B cell (primary cell): Measurements from ENCODE around the gene HSDL2. TPM values are rescaled to one million over a fixed set of nuclear protein-coding genes. Genes with fewer than 3 reads are reported as not detected.

Experiments used
- ATAC-seq: fragments of 200-7000 bp; cut with Tn5 transposase; one replicate; pipeline ENCODE4 v1.10.0; 2021; ENCODE audit warnings: low read depth, mild to moderate bottlenecking, moderate number of reproducible peaks, moderate library complexity
- CTCF ChIA-PET: fragments of 350-600 bp; sonication (Branson Sonifier 250); formaldehyde crosslinking; loops from one replicate; lab custom pipeline; 2021; ENCODE audit warnings: antibody characterized with exemption, inconsistent platforms; lab: Charles Lee
- POLR2A ChIA-PET: fragments of 350-600 bp; sonication (Branson Sonifier 250); formaldehyde crosslinking; loops from one replicate; lab custom pipeline; 2021; ENCODE audit warnings: antibody characterized with exemption; lab: Charles Lee
- DNase-seq: peaks from one replicate; pipeline ENCODE4 v3.0.0; 2013
- H2AFZ ChIP-seq: 2 replicates; pipeline ENCODE4 v1.6.1; 2012; ENCODE audit warnings: mild to moderate bottlenecking, low read depth, low read length; ENCODE audit not compliant: insufficient read depth, poor library complexity, severe bottlenecking
- H3K27ac ChIP-seq, 2 donors: 1 replicate in 1 of 2; 2 replicates in 1 of 2; pipeline ENCODE4 v1.5.1; 2012 to 2013; ENCODE audit warnings: low read length in 2 of 2, mild to moderate bottlenecking in 2 of 2, moderate library complexity in 1 of 2
- H3K27me3 ChIP-seq, 4 experiments: fragments of 200-600 bp in 1 of 4; sonication (generic) in 1 of 4; replicated peaks in 1 of 4; 1 replicate in 2 of 4; 2 replicates in 2 of 4; pipeline versions ENCODE4 v1.6.1 to v1.7.0; 2013 to 2016; ENCODE audit warnings: low read length in 3 of 4, mild to moderate bottlenecking in 2 of 4, mixed read lengths in 1 of 4, moderate library complexity in 1 of 4; ENCODE audit not compliant: insufficient read depth in 4 of 4, control insufficient read depth in 3 of 4; ENCODE audit errors: control extremely low read depth in 1 of 4
- H3K36me3 ChIP-seq, 2 experiments: replicated peaks in 1 of 2; 1 replicate in 1 of 2; 2 replicates in 1 of 2; pipeline versions ENCODE4 v1.6.1 to v1.7.1; 2013; ENCODE audit warnings: low read length in 1 of 2; ENCODE audit not compliant: insufficient read depth in 2 of 2, control insufficient read depth in 1 of 2; ENCODE audit errors: control extremely low read depth in 1 of 2, extremely low read depth in 1 of 2
- H3K4me1 ChIP-seq, 2 donors: fragments of 200-600 bp in 1 of 2; sonication (generic) in 1 of 2; 1 replicate in 1 of 2; 2 replicates in 1 of 2; pipeline versions ENCODE4 v1.5.1 to v1.6.1; 2013 to 2017; ENCODE audit warnings: low read length in 2 of 2; ENCODE audit not compliant: control insufficient read depth in 2 of 2, insufficient read depth in 2 of 2
- H3K4me2 ChIP-seq: replicated peaks from 2 replicates; pipeline ENCODE3; 2012; ENCODE audit warnings: mild to moderate bottlenecking, low read depth, low read length; ENCODE audit not compliant: poor library complexity, severe bottlenecking
- H3K4me3 ChIP-seq, 5 experiments: fragments of 200-600 bp in 1 of 5; sonication (generic) in 1 of 5; 1 replicate in 3 of 5; 2 replicates in 2 of 5; pipeline versions ENCODE4 v1.5.1 to v1.7.0; 2011 to 2016; ENCODE audit warnings: low read length in 4 of 5, mild to moderate bottlenecking in 4 of 5, low read depth in 2 of 5, control low read depth in 1 of 5, moderate library complexity in 1 of 5; ENCODE audit not compliant: insufficient read depth in 1 of 5; ENCODE audit errors: control extremely low read depth in 1 of 5, extremely low read depth in 1 of 5
- H3K79me2 ChIP-seq: fragments of 200-600 bp; sonication (generic); one replicate; pipeline ENCODE4 v1.6.0; 2016; ENCODE audit warnings: low read length; ENCODE audit not compliant: control insufficient read depth, insufficient read depth
- H3K9ac ChIP-seq: fragments of 200-600 bp; sonication (generic); 2 replicates; pipeline ENCODE4 v1.6.1; 2017; ENCODE audit warnings: mild to moderate bottlenecking, low read length, moderate library complexity
- H3K9me3 ChIP-seq, 3 donors: one replicate each; pipeline versions ENCODE4 v1.6.1 to v1.7.1; 2013; ENCODE audit warnings: low read length in 2 of 3; ENCODE audit not compliant: control insufficient read depth in 2 of 3, insufficient read depth in 1 of 3; ENCODE audit errors: control extremely low read depth in 1 of 3
- H4K20me1 ChIP-seq: 2 replicates; pipeline ENCODE4 v1.6.0; 2012; ENCODE audit warnings: mild to moderate bottlenecking, low read length; ENCODE audit not compliant: insufficient read depth, control insufficient read depth, poor library complexity, severe bottlenecking
- H3K27ac Mint-ChIP-seq: one replicate; pipeline ENCODE4 v1.8.0; 2021; ENCODE audit warnings: mixed read lengths
- H3K27me3 Mint-ChIP-seq: one replicate; pipeline ENCODE4 v1.8.0; 2021; ENCODE audit warnings: mixed read lengths
- H3K4me1 Mint-ChIP-seq: one replicate; pipeline ENCODE4 v1.8.0; 2021; ENCODE audit warnings: mixed read lengths
- H3K4me3 Mint-ChIP-seq: one replicate; pipeline ENCODE4 v1.8.0; 2021; ENCODE audit warnings: mixed read lengths
- H3K9me3 Mint-ChIP-seq: one replicate; pipeline ENCODE4 v1.8.0; 2022; ENCODE audit warnings: mixed read lengths; ENCODE audit not compliant: insufficient read depth
- EZH2 ChIP-seq: IDR thresholded peaks from 2 replicates; pipeline ENCODE4 v1.6.1; 2012; ENCODE audit warnings: borderline replicate concordance, low read depth, mild to moderate bottlenecking, moderate library complexity, low read length; ENCODE audit not compliant: insufficient read depth, poor library complexity, severe bottlenecking
- WGBS: methylation state at CpG from one replicate; pipeline ENCODE4 v1.1.5; 2013; ENCODE audit warnings: missing lambda C conversion rate; ENCODE audit not compliant: insufficient coverage; 5-methylcytosine and 5-hydroxymethylcytosine counted together
- intact Hi-C: fragments of 100-400 bp; cut with micrococcal nuclease; formaldehyde crosslinking; loops from one replicate; pipeline ENCODE4 v1.10.0; 2022
- polyA plus RNA-seq: library from polyadenylated mRNA; depleted of rRNA; stranded (reverse); fragments of >200 nt; gene quantifications from 2 replicates; pipeline ENCODE4 v1.2.3, GENCODE V29; 2012
- total RNA-seq, 2 donors: library from RNA; stranded (reverse); fragments of 120-200 nt in 1 of 2; gene quantifications; 1 replicate in 1 of 2; 2 replicates in 1 of 2; pipeline versions ENCODE4 v1.2.3 to v1.2.4, GENCODE V29; 2013 to 2022
- TF ChIP-seq, protein P1 (sequence below): fragments of 200-600 bp; IDR thresholded peaks from one replicate; pipeline ENCODE4 v1.8.0; 2022; ENCODE audit warnings: antibody characterized with exemption, mild to moderate bottlenecking

HSDL2 gene
- total and polyA plus RNA-seq, 2 donors (not counting 1 experiment from before 2014, with no cell fraction given): 5.8 to 11.7 TPM

DNA sequence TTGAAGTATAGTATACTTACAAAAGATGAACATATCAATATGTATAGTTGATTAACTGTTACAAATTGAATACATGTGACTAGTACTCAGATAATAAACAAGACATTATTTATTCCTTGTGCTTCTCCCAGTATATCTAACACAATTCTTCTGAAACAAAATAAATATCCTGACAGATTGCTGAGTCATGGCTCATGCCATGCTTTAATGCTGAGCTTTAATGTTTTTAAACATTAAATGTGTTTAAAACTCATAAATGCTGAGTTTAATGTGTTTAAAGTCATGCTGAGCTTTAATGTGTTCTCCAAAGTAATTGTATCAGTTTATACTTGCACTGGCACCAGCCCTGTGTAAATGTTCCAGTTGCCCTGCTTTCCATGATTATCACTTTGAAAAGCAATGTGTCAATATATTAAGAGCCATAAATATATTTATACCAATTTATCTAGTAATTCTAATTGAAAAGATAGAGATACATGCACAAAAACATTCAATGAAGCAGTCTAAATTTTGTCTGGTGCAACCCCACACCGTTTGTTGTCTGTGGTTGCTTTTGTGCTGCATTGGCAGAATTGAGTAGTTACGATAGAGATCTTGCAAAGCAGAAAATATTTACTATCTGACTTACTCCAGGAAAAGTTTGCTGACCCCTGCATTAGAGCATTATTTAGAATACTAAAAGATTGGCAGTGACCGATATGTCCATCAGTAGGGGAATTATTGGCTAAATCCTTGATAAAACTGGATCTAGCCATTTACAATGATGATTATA, 122.5 kb downstream of the HSDL2 start:
- no peak overlapping the region for H2AFZ ChIP-seq
- ChIA-PET CTCF (interaction anchor here (0.6 kb wide), 1 partner anchor 485 kb away, joined by 3 read pairs; no protein-coding TSS in a partner anchor), POLR2A (no interaction called here)
- no peaks in the 10 kb centered on the region for H3K36me3 ChIP-seq
- H4K20me1 ChIP-seq: no peaks in the 10 kb centered on the region
- H3K4me3 ChIP-seq: no peak overlapping the region
- no peaks in the 10 kb centered on the region for H3K9me3 ChIP-seq
- H3K9ac ChIP-seq: no peak overlapping the region
- no CpG with 5 or more reads among the region's 3 CpGs for WGBS
- no peaks in the 10 kb centered on the region for H3K27me3 Mint-ChIP-seq
- H3K27me3 ChIP-seq: no peaks in the 10 kb centered on the region
- H3K4me1 ChIP-seq: no peaks in the 10 kb centered on the region
- no peak for TF ChIP-seq EZH2
- TF ChIP-seq, protein P1, sequence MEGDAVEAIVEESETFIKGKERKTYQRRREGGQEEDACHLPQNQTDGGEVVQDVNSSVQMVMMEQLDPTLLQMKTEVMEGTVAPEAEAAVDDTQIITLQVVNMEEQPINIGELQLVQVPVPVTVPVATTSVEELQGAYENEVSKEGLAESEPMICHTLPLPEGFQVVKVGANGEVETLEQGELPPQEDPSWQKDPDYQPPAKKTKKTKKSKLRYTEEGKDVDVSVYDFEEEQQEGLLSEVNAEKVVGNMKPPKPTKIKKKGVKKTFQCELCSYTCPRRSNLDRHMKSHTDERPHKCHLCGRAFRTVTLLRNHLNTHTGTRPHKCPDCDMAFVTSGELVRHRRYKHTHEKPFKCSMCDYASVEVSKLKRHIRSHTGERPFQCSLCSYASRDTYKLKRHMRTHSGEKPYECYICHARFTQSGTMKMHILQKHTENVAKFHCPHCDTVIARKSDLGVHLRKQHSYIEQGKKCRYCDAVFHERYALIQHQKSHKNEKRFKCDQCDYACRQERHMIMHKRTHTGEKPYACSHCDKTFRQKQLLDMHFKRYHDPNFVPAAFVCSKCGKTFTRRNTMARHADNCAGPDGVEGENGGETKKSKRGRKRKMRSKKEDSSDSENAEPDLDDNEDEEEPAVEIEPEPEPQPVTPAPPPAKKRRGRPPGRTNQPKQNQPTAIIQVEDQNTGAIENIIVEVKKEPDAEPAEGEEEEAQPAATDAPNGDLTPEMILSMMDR: no peak
- H3K27ac ChIP-seq: no peak overlapping the region
- DNase-seq: no peak
- no peaks in the 10 kb centered on the region for H3K4me1 Mint-ChIP-seq
- intact Hi-C loops: no loop called here
- no peaks in the 10 kb centered on the region for H3K9me3 Mint-ChIP-seq
- H3K4me2 ChIP-seq: no peak overlapping the region
- H3K27ac Mint-ChIP-seq: no peak overlapping the region
- no peak overlapping the region for H3K4me3 Mint-ChIP-seq
- no peak for ATAC-seq
- peaks cover 27% of the 10 kb centered on the region for H3K79me2 ChIP-seq

DNA sequence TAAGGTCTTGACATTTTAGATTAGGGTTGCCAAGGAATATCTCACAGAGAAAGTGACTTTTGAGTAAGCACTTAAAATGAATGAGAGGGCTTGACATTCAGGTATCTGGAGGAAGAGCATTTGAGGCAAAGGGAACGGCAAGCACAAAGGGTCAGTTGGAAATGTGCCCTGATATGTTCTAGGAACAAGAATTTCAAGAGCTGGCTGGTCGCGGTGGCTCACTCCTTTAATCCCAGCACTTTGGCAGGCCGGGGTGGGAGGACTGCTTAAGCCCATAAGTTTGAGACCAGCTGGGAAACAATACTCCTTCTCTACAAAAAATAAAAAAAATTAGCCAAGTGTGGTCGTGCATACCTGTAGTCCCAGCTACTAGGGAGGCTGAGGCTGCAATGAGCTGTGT, 123.3 kb downstream of the HSDL2 start:
- Histone ChIP-seq H2AFZ (no peak overlapping the region), H3K9me3 (no peaks in the 10 kb centered on the region), H3K36me3 (no peaks in the 10 kb centered on the region), H3K27ac (no peak overlapping the region), H3K79me2 (peaks cover 31% of the 10 kb centered on the region), H3K4me1 (no peaks in the 10 kb centered on the region), H3K4me3 (no peak overlapping the region), H3K27me3 (no peaks in the 10 kb centered on the region), H4K20me1 (no peaks in the 10 kb centered on the region), H3K4me2 (no peak overlapping the region), H3K9ac (no peak overlapping the region)
- TF ChIP-seq, protein P1: no peak
- no peak for TF ChIP-seq EZH2
- ChIA-PET POLR2A (no interaction called here), CTCF (no interaction called here)
- Mint-ChIP-seq H3K27ac (no peak overlapping the region), H3K9me3 (no peaks in the 10 kb centered on the region), H3K27me3 (no peaks in the 10 kb centered on the region), H3K4me1 (no peaks in the 10 kb centered on the region), H3K4me3 (no peak overlapping the region)
- ATAC-seq (no peak), DNase-seq (no peak)
- intact Hi-C loops: no loop called here
- WGBS: 100% methylated on average over 5 of the region's 5 CpGs
